Upper lobe of right lung (tissue), 1 donor: Measurements from ENCODE around the gene PCDH12. TPM values are rescaled to one million over a fixed set of nuclear protein-coding genes. Genes with fewer than 3 reads are reported as not detected.

Experiments
- ATAC-seq: fragments of 200-7000 bp; cut with Tn5 transposase; one replicate; pipeline ENCODE4 v1.9.1; 2020; ENCODE audit warnings: mild to moderate bottlenecking, moderate library complexity
- DNase-seq: peaks from one replicate; pipeline ENCODE4 v3.0.0-alpha.2; 2020
- H3K27ac ChIP-seq: fragments of 200-600 bp; one replicate; pipeline ENCODE4 v1.8.0; 2022
- H3K27me3 ChIP-seq: fragments of 200-600 bp; one replicate; pipeline ENCODE4 v1.8.0; 2022; ENCODE audit warnings: mild to moderate bottlenecking
- H3K36me3 ChIP-seq: fragments of 200-600 bp; one replicate; pipeline ENCODE4 v1.8.0; 2022
- H3K4me1 ChIP-seq: fragments of 200-600 bp; one replicate; pipeline ENCODE4 v1.8.0; 2022
- H3K4me3 ChIP-seq: fragments of 200-600 bp; one replicate; pipeline ENCODE4 v1.8.0; 2022; ENCODE audit warnings: mild to moderate bottlenecking
- H3K9me3 ChIP-seq: fragments of 200-600 bp; one replicate; pipeline ENCODE4 v1.8.0; 2022
- CTCF ChIP-seq: fragments of 200-600 bp; IDR thresholded peaks from one replicate; pipeline ENCODE4 v1.8.0; 2022; ENCODE audit warnings: antibody characterized with exemption
- intact Hi-C: fragments of 100-400 bp; cut with DNase I; formaldehyde crosslinking; loops from one replicate; pipeline ENCODE4 v1.11.0; 2022
- total RNA-seq: library from RNA; stranded (reverse); fragmentation: NEBNext Ultra II Directional; extraction: Animal tissue kit (Norgen Biotek cat#: 25700); gene quantifications from one replicate; pipeline ENCODE4 v1.2.1, GENCODE V29; 2021
- donor health status: DM: no; HTN: yes; CAD: no; lungs with severe emphysema.

Gene PCDH12
- total RNA-seq, 1 donor from 2014 or later = 17.0 TPM

GRCh38 chr5:141934099-141934844, 23.7 kb downstream of the PCDH12 start:
- Histone ChIP-seq H3K27me3 (no peaks in the 10 kb centered on the region), H3K4me1 (no peaks in the 10 kb centered on the region), H3K4me3 (no peak overlapping the region), H3K36me3 (peaks cover 96% of the 10 kb centered on the region), H3K9me3 (no peaks in the 10 kb centered on the region), H3K27ac (no peak overlapping the region)
- intact Hi-C loops = no loop called here
- DNase-seq = no peak
- no peak for TF ChIP-seq CTCF
- ATAC-seq = no peak

GRCh38 chr5:141933151-141933550, 24.9 kb downstream of the PCDH12 start:
- no peaks in the 10 kb centered on the region for H3K9me3 ChIP-seq
- H3K27me3 ChIP-seq = no peaks in the 10 kb centered on the region
- H3K4me1 ChIP-seq = no peaks in the 10 kb centered on the region
- no peak for TF ChIP-seq CTCF
- intact Hi-C loops = no loop called here
- H3K36me3 ChIP-seq = peaks cover 96% of the 10 kb centered on the region
- DNase-seq (no peak), ATAC-seq (no peak)
- H3K4me3 ChIP-seq = no peak overlapping the region
- H3K27ac ChIP-seq = no peak overlapping the region

- H3K27me3 ChIP-seq = no peaks in the 10 kb centered on the region
- DNase-seq (no peak), ATAC-seq (no peak)
- no peaks in the 10 kb centered on the region for H3K9me3 ChIP-seq
- intact Hi-C loops = no loop called here
- H3K4me1 ChIP-seq = no peaks in the 10 kb centered on the region
- no peak overlapping the region for H3K4me3 ChIP-seq
- TF ChIP-seq CTCF = no peak
- H3K36me3 ChIP-seq = peaks cover 99% of the 10 kb centered on the region
- H3K27ac ChIP-seq = no peak overlapping the region
Measured at GRCh38 chr5:141931694-141932093, 26.3 kb downstream of the PCDH12 start.

GRCh38 chr5:141929398-141930058, 28.5 kb downstream of the PCDH12 start:
- no peak overlapping the region for H3K27ac ChIP-seq
- H3K4me1 ChIP-seq = peaks cover 5% of the 10 kb centered on the region
- DNase-seq (no peak), ATAC-seq (no peak)
- H3K4me3 ChIP-seq = no peak overlapping the region
- no peaks in the 10 kb centered on the region for H3K27me3 ChIP-seq
- intact Hi-C loops = no loop called here
- peaks cover 98% of the 10 kb centered on the region for H3K36me3 ChIP-seq
- no peak for TF ChIP-seq CTCF
- H3K9me3 ChIP-seq = no peaks in the 10 kb centered on the region

- H3K27me3 ChIP-seq = no peaks in the 10 kb centered on the region
- ATAC-seq = no peak
- no peak overlapping the region for H3K4me3 ChIP-seq
- peaks cover 8% of the 10 kb centered on the region for H3K4me1 ChIP-seq
- intact Hi-C loops = no loop called here
- no peak overlapping the region for H3K27ac ChIP-seq
- peaks cover 83% of the 10 kb centered on the region for H3K36me3 ChIP-seq
- H3K9me3 ChIP-seq = no peaks in the 10 kb centered on the region
- no peak for DNase-seq
- no peak for TF ChIP-seq CTCF
Measured at GRCh38 chr5:141928051-141928450, 30.0 kb downstream of the PCDH12 start.
